ENCODE results near the gene PACS1.

DNA sequence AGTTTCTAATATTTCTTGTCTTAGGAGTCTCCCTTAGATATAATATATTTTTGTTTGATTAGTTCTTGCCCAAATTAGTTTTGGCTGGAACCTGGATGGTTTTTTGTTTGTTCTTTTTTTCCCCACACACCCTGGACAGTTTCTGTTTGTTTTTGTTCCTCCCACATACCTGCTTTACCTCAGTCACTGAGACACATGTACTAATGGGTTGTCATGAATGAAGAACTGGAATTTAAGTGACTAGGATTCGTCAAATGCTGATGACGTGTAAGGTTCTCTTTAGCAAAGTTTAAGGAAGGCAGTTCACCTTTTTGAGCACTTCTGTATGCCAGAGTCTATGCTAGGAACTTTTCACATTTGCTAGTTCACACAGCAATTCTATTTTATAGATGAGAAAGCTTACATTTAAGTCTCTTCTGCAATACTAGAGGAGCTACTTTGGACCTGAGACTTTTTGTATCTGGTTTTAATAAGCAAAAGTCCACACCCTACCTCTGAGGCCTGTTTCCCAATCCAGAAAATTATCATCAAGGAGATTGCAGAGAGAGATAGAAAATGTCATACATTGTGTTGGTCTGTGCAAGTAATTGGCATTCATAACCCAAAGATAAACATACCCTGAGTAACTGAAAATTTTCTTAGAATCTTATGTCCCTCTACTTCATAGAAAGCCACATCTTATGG lies 111.7 kb downstream of the PACS1 start:
- no peak for TF ChIP-seq POLR2A (IDR thresholded peaks at IDR 0.05)
- TF ChIP-seq CTCF (IDR thresholded peaks at IDR 0.05): no peak

Data from ovary (tissue), 3 donors.